WERI-Rb-1 (cell line): ENCODE measurements around the gene TSG101.

Experiments used
- DNase-seq: peaks from one replicate; pipeline ENCODE4 v3.0.0-alpha.2; 2020
- H3K27ac ChIP-seq: fragments of 250-450 bp; sonication (Bioruptor Pico); 2 replicates; pipeline ENCODE4 v1.5.1; 2020; ENCODE audit warnings: mild to moderate bottlenecking, moderate library complexity
- H3K27me3 ChIP-seq: fragments of 250-450 bp; sonication (Bioruptor Pico); 2 replicates; pipeline ENCODE4 v1.5.1; 2021; ENCODE audit warnings: mild to moderate bottlenecking, low read depth, moderate library complexity; ENCODE audit not compliant: insufficient read depth, severe bottlenecking
- H3K36me3 ChIP-seq: fragments of 250-450 bp; sonication (Bioruptor Pico); 2 replicates; pipeline ENCODE4 v1.5.1; 2020; ENCODE audit warnings: mild to moderate bottlenecking, moderate library complexity
- H3K4me3 ChIP-seq: 2 replicates; pipeline ENCODE4 v1.5.1; 2011; ENCODE audit warnings: low read depth, mild to moderate bottlenecking, control low read depth, low read length
- H3K9me3 ChIP-seq: fragments of 250-450 bp; sonication (Bioruptor Pico); 2 replicates; pipeline ENCODE4 v1.5.1; 2021; ENCODE audit warnings: mild to moderate bottlenecking, moderate library complexity; ENCODE audit not compliant: severe bottlenecking
- TF ChIP-seq, protein P1 (sequence below): IDR thresholded peaks from 2 replicates; pipeline ENCODE4 v1.5.1; 2011; ENCODE audit warnings: low read depth, mild to moderate bottlenecking, control low read depth, inconsistent platforms, low read length

The TSG101 gene

DNA sequence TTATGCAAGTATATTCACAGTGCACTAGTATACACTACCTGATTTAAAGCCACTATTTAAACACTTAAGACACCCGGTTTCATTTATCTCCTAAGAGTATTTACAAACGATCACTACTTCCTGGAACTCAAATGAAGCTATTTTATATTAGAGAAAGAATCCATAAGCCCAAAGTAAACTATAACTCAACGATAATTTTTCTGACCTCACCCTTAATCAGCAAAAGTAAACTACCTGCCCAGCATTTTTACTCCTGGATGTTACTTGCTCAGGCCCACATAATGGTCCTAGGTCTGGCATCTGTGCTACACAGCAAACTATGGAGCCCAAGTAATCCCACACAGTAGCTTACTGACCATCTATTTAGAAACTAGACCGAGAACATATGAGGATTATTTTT lies 33.4 kb downstream of the TSG101 start:
- Histone ChIP-seq H3K27me3 (no peaks in the 10 kb centered on the region), H3K4me3 (no peak overlapping the region), H3K27ac (no peak overlapping the region), H3K36me3 (peaks cover 26% of the 10 kb centered on the region), H3K9me3 (no peaks in the 10 kb centered on the region)
- no peak for DNase-seq
- TF ChIP-seq, protein P1, sequence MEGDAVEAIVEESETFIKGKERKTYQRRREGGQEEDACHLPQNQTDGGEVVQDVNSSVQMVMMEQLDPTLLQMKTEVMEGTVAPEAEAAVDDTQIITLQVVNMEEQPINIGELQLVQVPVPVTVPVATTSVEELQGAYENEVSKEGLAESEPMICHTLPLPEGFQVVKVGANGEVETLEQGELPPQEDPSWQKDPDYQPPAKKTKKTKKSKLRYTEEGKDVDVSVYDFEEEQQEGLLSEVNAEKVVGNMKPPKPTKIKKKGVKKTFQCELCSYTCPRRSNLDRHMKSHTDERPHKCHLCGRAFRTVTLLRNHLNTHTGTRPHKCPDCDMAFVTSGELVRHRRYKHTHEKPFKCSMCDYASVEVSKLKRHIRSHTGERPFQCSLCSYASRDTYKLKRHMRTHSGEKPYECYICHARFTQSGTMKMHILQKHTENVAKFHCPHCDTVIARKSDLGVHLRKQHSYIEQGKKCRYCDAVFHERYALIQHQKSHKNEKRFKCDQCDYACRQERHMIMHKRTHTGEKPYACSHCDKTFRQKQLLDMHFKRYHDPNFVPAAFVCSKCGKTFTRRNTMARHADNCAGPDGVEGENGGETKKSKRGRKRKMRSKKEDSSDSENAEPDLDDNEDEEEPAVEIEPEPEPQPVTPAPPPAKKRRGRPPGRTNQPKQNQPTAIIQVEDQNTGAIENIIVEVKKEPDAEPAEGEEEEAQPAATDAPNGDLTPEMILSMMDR, result no peak

- Histone ChIP-seq H3K36me3 (peaks cover 25% of the 10 kb centered on the region), H3K4me3 (no peak overlapping the region), H3K27me3 (no peaks in the 10 kb centered on the region), H3K9me3 (no peaks in the 10 kb centered on the region), H3K27ac (no peak overlapping the region)
- TF ChIP-seq, protein P1, result no peak
- DNase-seq, result no peak
Observed at GRCh38 chr11:18492888-18493287, 33.9 kb downstream of the TSG101 start.

GRCh38 chr11:18491924-18492323 lies 34.8 kb downstream of the TSG101 start:
- no peak for DNase-seq
- TF ChIP-seq, protein P1, result no peak
- peaks cover 20% of the 10 kb centered on the region for H3K36me3 ChIP-seq
- H3K27me3 ChIP-seq, result no peaks in the 10 kb centered on the region
- H3K27ac ChIP-seq, result no peak overlapping the region
- H3K4me3 ChIP-seq, result no peak overlapping the region
- H3K9me3 ChIP-seq, result no peaks in the 10 kb centered on the region

DNA sequence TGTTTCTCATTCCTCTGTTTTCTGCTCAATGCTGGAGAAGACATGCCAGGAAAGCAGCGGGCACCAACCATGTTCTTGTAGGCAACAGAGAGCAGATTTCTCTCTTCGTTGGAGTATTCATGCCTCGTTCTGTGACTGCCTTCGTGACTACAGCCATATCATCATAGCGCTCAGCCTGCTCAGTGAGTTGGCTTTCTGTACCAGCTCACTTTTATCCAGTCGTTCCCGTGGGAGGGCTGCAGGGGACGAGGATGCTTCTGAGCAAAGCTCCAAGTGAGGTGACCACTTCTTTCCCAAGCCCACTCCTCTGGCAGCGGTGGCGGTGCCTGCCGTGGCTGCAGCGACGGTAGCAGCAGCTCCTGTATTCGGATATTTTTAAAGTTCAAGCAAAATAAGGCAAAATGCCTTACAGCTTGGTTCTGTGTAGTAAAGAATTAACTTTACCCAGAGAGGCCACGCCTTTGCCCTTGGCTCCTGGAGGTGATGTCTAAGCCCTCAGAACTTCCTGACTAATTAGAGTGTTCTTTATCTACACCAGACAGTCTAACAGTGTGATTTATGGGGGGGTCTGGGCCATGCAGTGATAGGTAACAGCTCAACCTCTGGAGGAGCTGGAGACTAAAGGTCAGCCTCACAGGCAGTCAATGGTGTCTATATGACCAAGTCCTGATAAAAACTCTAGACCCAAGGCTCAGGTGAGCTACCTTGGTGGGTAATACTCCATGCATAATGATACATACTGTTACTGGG lies 35.8 kb downstream of the TSG101 start:
- TF ChIP-seq, protein P1, result no peak
- H3K36me3 ChIP-seq, result peaks cover 20% of the 10 kb centered on the region
- H3K27me3 ChIP-seq, result no peaks in the 10 kb centered on the region
- DNase-seq, result no peak
- H3K4me3 ChIP-seq, result no peak overlapping the region
- no peak overlapping the region for H3K27ac ChIP-seq
- no peaks in the 10 kb centered on the region for H3K9me3 ChIP-seq

GRCh38 chr11:18490319-18490718 lies 36.4 kb downstream of the TSG101 start:
- H3K4me3 ChIP-seq, result no peak overlapping the region
- no peak overlapping the region for H3K27ac ChIP-seq
- peaks cover 20% of the 10 kb centered on the region for H3K36me3 ChIP-seq
- no peak for DNase-seq
- TF ChIP-seq, protein P1, result no peak
- H3K27me3 ChIP-seq, result no peaks in the 10 kb centered on the region
- H3K9me3 ChIP-seq, result no peaks in the 10 kb centered on the region
